GM21528 (cell line): ENCODE results near the gene IGSF9.

Experiments used
- ATAC-seq: cut with Tn5 transposase; IDR thresholded peaks from one replicate; pipeline ENCODE4 v1.9.1; 2021; ENCODE audit warnings: mild to moderate bottlenecking, moderate library complexity; ENCODE audit not compliant: unreplicated experiment, low FRiP score

Gene IGSF9

GRCh38 chr1:159945483-159946241, at the start of gene IGSF9:
IGSF9 (minus strand) TSS chr1:159945613; CDS start chr1:159943454, 2,159 bp downstream.
- peak; percentile 46 for ATAC-seq

GRCh38 chr1:159994896-159995295, 49.5 kb upstream of the IGSF9 start:
- ATAC-seq: no peak

- ATAC-seq: no peak
These were observed 48.5 kb upstream of the IGSF9 start for GRCh38 chr1:159993911-159994310.

GRCh38 chr1:159992161-159992560, 46.7 kb upstream of the IGSF9 start:
- ATAC-seq: no peak

- ATAC-seq: no peak
These were observed 46.1 kb upstream of the IGSF9 start for GRCh38 chr1:159991513-159991912.

GRCh38 chr1:159990005-159990404, 44.6 kb upstream of the IGSF9 start:
- ATAC-seq: no peak

GRCh38 chr1:159989581-159989980, 44.2 kb upstream of the IGSF9 start:
- no peak for ATAC-seq

GRCh38 chr1:159988006-159988405, 42.6 kb upstream of the IGSF9 start:
- no peak for ATAC-seq

- ATAC-seq: no peak
These were observed 41.8 kb upstream of the IGSF9 start for GRCh38 chr1:159987186-159987585.

GRCh38 chr1:159986531-159986930, 41.1 kb upstream of the IGSF9 start:
- ATAC-seq: no peak

- ATAC-seq: no peak
These were observed 40.7 kb upstream of the IGSF9 start for GRCh38 chr1:159986093-159986492.

- no peak for ATAC-seq
These were observed 40.1 kb upstream of the IGSF9 start for GRCh38 chr1:159985473-159985872.

- no peak for ATAC-seq
These were observed 38.3 kb upstream of the IGSF9 start for GRCh38 chr1:159983681-159984080.

GRCh38 chr1:159982280-159982679, 36.9 kb upstream of the IGSF9 start:
- ATAC-seq: no peak

GRCh38 chr1:159981351-159982055, 36.1 kb upstream of the IGSF9 start:
- ATAC-seq: no peak

GRCh38 chr1:159980786-159981185, 35.4 kb upstream of the IGSF9 start:
- ATAC-seq: no peak

GRCh38 chr1:159980076-159980475, 34.7 kb upstream of the IGSF9 start:
- ATAC-seq: no peak

- no peak for ATAC-seq
These were observed 33.8 kb upstream of the IGSF9 start for GRCh38 chr1:159979257-159979656.

GRCh38 chr1:159978107-159978398, 32.6 kb upstream of the IGSF9 start:
- no peak for ATAC-seq

- ATAC-seq: no peak
These were observed 32.1 kb upstream of the IGSF9 start for GRCh38 chr1:159977364-159978106.

- ATAC-seq: no peak
These were observed 29.0 kb upstream of the IGSF9 start for GRCh38 chr1:159974350-159974965.
